Neural progenitor cell (in vitro differentiated cells): ENCODE data around the gene IFI27L1.

Experiments used
- EZH2phosphoT487 ChIP-seq: fragments of 200-600 bp; sonication (generic); IDR thresholded peaks from 2 replicates; pipeline ENCODE4 v1.6.1; 2017; ENCODE audit warnings: antibody characterized with exemption
- TF ChIP-seq, protein P1 (sequence below): fragments of 200-600 bp; sonication (generic); IDR thresholded peaks from 2 replicates; pipeline ENCODE4 v1.5.1; 2017; ENCODE audit warnings: antibody characterized with exemption, mild to moderate bottlenecking

DNA sequence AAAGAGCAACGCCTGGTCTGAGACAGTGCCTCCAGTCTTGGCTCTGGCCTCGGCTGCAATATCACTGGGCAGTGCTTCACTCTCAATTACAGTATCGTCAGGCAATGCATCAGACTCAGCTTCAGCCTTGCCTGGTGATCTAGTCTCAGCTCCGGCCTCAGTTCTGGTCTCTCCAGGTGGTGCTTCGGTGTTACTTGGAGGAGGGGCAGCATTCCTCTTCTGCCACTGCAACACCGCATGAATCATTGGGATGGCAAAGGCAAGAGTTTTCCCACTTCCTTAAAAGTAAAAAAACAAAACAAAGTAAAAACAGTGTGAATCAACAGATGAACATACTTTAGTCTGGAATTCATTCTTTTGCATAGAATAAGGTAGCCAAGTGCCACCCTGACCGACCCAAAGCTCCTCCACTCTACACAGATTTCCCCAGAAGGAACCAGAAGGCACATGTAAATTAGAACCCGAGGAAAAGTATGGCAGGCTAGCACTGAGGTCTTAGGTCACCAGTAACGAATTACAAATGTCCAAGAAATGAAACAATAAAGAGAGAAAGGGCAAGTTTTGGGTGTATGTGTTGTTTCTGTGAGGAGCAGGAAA is 18.7 kb upstream of the IFI27L1 start:
- TF ChIP-seq EZH2phosphoT487: no peak
- TF ChIP-seq, protein P1, sequence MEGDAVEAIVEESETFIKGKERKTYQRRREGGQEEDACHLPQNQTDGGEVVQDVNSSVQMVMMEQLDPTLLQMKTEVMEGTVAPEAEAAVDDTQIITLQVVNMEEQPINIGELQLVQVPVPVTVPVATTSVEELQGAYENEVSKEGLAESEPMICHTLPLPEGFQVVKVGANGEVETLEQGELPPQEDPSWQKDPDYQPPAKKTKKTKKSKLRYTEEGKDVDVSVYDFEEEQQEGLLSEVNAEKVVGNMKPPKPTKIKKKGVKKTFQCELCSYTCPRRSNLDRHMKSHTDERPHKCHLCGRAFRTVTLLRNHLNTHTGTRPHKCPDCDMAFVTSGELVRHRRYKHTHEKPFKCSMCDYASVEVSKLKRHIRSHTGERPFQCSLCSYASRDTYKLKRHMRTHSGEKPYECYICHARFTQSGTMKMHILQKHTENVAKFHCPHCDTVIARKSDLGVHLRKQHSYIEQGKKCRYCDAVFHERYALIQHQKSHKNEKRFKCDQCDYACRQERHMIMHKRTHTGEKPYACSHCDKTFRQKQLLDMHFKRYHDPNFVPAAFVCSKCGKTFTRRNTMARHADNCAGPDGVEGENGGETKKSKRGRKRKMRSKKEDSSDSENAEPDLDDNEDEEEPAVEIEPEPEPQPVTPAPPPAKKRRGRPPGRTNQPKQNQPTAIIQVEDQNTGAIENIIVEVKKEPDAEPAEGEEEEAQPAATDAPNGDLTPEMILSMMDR: no peak
